Measurements from ENCODE around the gene ACSM2A. TPM values are rescaled to one million over a fixed set of nuclear protein-coding genes. Genes with fewer than 3 reads are reported as not detected.

The ACSM2A gene
- total RNA-seq, 1 experiment from 2014 or later: not detected

- H3K9me3 ChIP-seq: no peaks in the 10 kb centered on the region
- DNase-seq: no peak
- no TSS peak for BruUV-seq (replicated peaks)
- no peaks in the 10 kb centered on the region for H3K4me1 Mint-ChIP-seq (ENCODE audit: low read depth, unreplicated experiment)
- no peaks in the 10 kb centered on the region for H3K27me3 ChIP-seq (replicated peaks; ENCODE audit: control insufficient read depth, insufficient read depth, low read length)
- POLR2A ChIA-PET: no interaction called here
- CTCF ChIA-PET: no interaction called here
- intact Hi-C loops (cut with micrococcal nuclease; ENCODE audit: unreplicated experiment): no loop called here
- H3K4me3 Mint-ChIP-seq (ENCODE audit: unreplicated experiment): no peak within 1 kb of the TSS
- H3K36me3 ChIP-seq (ENCODE audit: control insufficient read depth, insufficient read depth, low read length): no peaks in the 10 kb centered on the region
- no peak for TF ChIP-seq CTCF (IDR thresholded peaks at IDR 0.05; ENCODE audit: insufficient read depth in 1 of 2, low read depth in 1 of 2, low read length in 1 of 2, severe bottlenecking in 1 of 2, unreplicated experiment in 1 of 2)
- no peaks in the 10 kb centered on the region for H3K4me1 ChIP-seq
- H3K27ac Mint-ChIP-seq (ENCODE audit: unreplicated experiment): no peak within 1 kb of the TSS
- H3K4me3 ChIP-seq (ENCODE audit: low read depth, low read length): no peak within 1 kb of the TSS
- H3K9me3 Mint-ChIP-seq (ENCODE audit: unreplicated experiment): no peaks in the 10 kb centered on the region
- H3K27me3 Mint-ChIP-seq (ENCODE audit: insufficient read depth, unreplicated experiment): peaks cover 8% of the 10 kb centered on the region
- H3K36me3 Mint-ChIP-seq (ENCODE audit: insufficient read depth, unreplicated experiment): no peaks in the 10 kb centered on the region
Observed at GRCh38 chr16:20409398-20410120, 41.8 kb upstream of the ACSM2A start, which contains the start of gene ACSM5. TSS of gene ACSM5 (plus strand) at chr16:20409534. CDS start at chr16:20411485, 1,951 bp downstream.

- Mint-ChIP-seq H3K4me1 (ENCODE audit: low read depth, unreplicated experiment) (no peaks in the 10 kb centered on the region), H3K9me3 (ENCODE audit: unreplicated experiment) (no peaks in the 10 kb centered on the region), H3K27me3 (ENCODE audit: insufficient read depth, unreplicated experiment) (peaks cover 10% of the 10 kb centered on the region), H3K27ac (ENCODE audit: unreplicated experiment) (no peak overlapping the region), H3K36me3 (ENCODE audit: insufficient read depth, unreplicated experiment) (no peaks in the 10 kb centered on the region), H3K4me3 (ENCODE audit: unreplicated experiment) (no peak overlapping the region)
- H3K27me3 ChIP-seq (replicated peaks; ENCODE audit: control insufficient read depth, insufficient read depth, low read length): no peaks in the 10 kb centered on the region
- intact Hi-C loops (cut with micrococcal nuclease; ENCODE audit: unreplicated experiment): no loop called here
- CTCF ChIA-PET: no interaction called here
- H3K9me3 ChIP-seq: no peaks in the 10 kb centered on the region
- no TSS peak for BruUV-seq (replicated peaks)
- H3K4me3 ChIP-seq (ENCODE audit: low read depth, low read length): no peak overlapping the region
- no peaks in the 10 kb centered on the region for H3K4me1 ChIP-seq
- H3K36me3 ChIP-seq (ENCODE audit: control insufficient read depth, insufficient read depth, low read length): no peaks in the 10 kb centered on the region
- POLR2A ChIA-PET: no interaction called here
- TF ChIP-seq CTCF (IDR thresholded peaks at IDR 0.05; ENCODE audit: insufficient read depth in 1 of 2, low read depth in 1 of 2, low read length in 1 of 2, severe bottlenecking in 1 of 2, unreplicated experiment in 1 of 2): no peak
- DNase-seq: no peak
Observed at GRCh38 chr16:20410121-20410723, 41.1 kb upstream of the ACSM2A start.

GRCh38 chr16:20411055-20411454 lies 40.3 kb upstream of the ACSM2A start:
- intact Hi-C loops (cut with micrococcal nuclease; ENCODE audit: unreplicated experiment): no loop called here
- no peak overlapping the region for H3K27ac Mint-ChIP-seq (ENCODE audit: unreplicated experiment)
- ChIA-PET POLR2A (no interaction called here), CTCF (no interaction called here)
- no peaks in the 10 kb centered on the region for H3K9me3 ChIP-seq
- H3K4me3 ChIP-seq (ENCODE audit: low read depth, low read length): no peak overlapping the region
- H3K4me1 Mint-ChIP-seq (ENCODE audit: low read depth, unreplicated experiment): no peaks in the 10 kb centered on the region
- H3K9me3 Mint-ChIP-seq (ENCODE audit: unreplicated experiment): no peaks in the 10 kb centered on the region
- no peaks in the 10 kb centered on the region for H3K4me1 ChIP-seq
- no TSS peak for BruUV-seq (replicated peaks)
- no peaks in the 10 kb centered on the region for H3K36me3 Mint-ChIP-seq (ENCODE audit: insufficient read depth, unreplicated experiment)
- no peak for TF ChIP-seq CTCF (IDR thresholded peaks at IDR 0.05; ENCODE audit: insufficient read depth in 1 of 2, low read depth in 1 of 2, low read length in 1 of 2, severe bottlenecking in 1 of 2, unreplicated experiment in 1 of 2)
- peaks cover 10% of the 10 kb centered on the region for H3K27me3 Mint-ChIP-seq (ENCODE audit: insufficient read depth, unreplicated experiment)
- DNase-seq: no peak
- no peaks in the 10 kb centered on the region for H3K27me3 ChIP-seq (replicated peaks; ENCODE audit: control insufficient read depth, insufficient read depth, low read length)
- no peak overlapping the region for H3K4me3 Mint-ChIP-seq (ENCODE audit: unreplicated experiment)
- H3K36me3 ChIP-seq (ENCODE audit: control insufficient read depth, insufficient read depth, low read length): no peaks in the 10 kb centered on the region

Measured in Caco-2 (cell line).